GM21529 (cell line): ENCODE data around the gene BTBD7.

Experiments
- ATAC-seq: cut with Tn5 transposase; IDR thresholded peaks from one replicate; pipeline ENCODE4 v1.9.1; 2021; ENCODE audit not compliant: unreplicated experiment

Gene BTBD7

DNA sequence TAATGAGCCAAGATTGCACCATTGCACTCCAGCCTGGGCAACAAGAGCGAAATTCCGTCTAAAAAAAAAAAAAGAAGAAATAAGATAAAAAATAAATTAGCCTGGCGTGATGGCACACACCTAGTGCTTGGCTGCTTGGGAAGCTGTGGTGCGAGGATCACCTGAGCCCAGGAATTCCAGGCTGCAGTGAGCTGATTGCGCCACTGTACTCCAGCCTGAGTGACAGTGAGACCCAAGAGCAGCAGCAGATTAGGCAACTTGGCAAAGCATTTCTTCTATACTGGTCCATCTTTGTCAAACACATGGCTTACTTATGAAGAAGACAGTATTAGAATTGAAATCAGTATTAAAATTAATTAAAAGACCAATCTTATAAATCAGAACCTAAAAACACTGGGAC, 132.3 kb downstream of the BTBD7 start:
- no peak for ATAC-seq

DNA sequence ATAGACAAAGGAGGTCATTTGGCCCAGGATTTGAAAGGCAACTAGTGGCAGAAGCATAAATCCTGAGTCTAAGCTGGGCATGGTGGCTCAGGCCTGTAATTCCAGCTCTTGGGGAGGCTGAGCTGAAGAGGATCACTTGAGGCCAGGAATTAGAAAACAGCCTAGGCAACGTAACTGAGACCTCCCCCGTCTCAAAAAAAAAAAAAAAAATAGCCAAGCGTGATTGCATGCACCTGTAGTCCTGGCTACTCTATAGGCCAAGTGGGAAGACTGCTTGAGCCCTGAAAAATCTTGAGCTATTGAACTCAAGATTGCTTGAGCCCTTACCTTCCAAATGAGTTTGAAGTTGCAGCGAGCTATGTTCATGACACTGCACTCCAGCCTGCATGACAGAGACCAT, 133.8 kb downstream of the BTBD7 start:
- no peak for ATAC-seq

DNA sequence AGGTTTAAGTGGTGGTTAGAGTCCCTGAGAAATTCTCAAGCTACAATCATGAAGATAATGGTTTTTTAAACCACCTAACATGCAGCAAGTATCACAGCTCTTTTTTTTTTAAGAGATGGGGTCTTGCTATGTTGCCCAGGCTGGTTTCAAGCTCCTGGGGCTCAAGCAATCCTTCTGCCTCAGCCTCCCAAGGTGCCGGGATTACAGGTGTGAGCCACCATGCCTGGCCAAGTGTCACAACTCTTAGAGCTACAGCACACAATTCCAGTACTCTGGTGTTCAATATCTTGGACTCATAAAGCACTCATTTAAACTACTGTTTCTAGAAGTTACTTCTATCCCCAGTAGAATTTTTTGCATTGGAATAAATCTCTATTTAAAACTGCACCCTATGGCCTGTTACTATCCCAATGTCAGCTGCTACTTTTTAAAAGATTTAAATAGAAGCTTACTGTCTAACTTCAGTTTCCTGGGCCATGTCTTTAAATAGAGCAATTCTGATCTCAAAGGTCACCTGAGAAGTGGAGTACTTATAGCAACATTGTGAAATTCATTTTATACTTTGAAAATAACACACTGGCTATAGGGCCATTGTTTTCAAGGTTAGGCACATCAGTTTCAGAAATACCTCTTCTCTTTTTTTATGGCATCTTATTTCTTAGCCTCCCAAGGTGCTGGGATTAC, 137.4 kb downstream of the BTBD7 start:
- no peak for ATAC-seq
